PFSK-1 (cell line): Measurements from ENCODE around the gene GASK1B. TPM values are rescaled to one million over a fixed set of nuclear protein-coding genes. Genes with fewer than 3 reads are reported as not detected.

Source experiments
- FOXP2 ChIP-seq: optimal IDR thresholded peaks from 2 replicates; pipeline ENCODE3; 2011; ENCODE audit warnings: borderline replicate concordance, control low read depth, inconsistent platforms; ENCODE audit not compliant: insufficient read depth; ENCODE audit errors: extremely low read length, extremely low read depth
- POLR2AphosphoS5 ChIP-seq: IDR thresholded peaks from 2 replicates; pipeline ENCODE4 v1.6.1; 2012; ENCODE audit warnings: low read depth, mild to moderate bottlenecking, control low read depth, low read length, moderate library complexity
- SIN3A ChIP-seq: IDR thresholded peaks from 2 replicates; pipeline ENCODE4 v1.6.1; 2012; ENCODE audit warnings: mild to moderate bottlenecking, low read length, moderate library complexity, borderline replicate concordance; ENCODE audit not compliant: insufficient read depth
- TAF1 ChIP-seq: IDR thresholded peaks from 2 replicates; pipeline ENCODE4 v1.6.1; 2012; ENCODE audit warnings: low read length, control low read depth, borderline replicate concordance; ENCODE audit not compliant: insufficient read depth
- polyA plus RNA-seq: library from polyadenylated mRNA; unstranded; fragments of >200 nt; gene quantifications from one replicate; pipeline ENCODE4 v1.2.1, GENCODE V29; 2012; ENCODE audit warnings: low read depth, missing spikeins; ENCODE audit not compliant: insufficient read length
- TF ChIP-seq, protein P1 (sequence below), 2 experiments: IDR thresholded peaks; 2 replicates each; pipeline versions ENCODE4 v1.6.1 to v1.8.0; 2011 to 2012; ENCODE audit warnings: low read depth in 2 of 2, low read length in 2 of 2, control low read depth in 1 of 2, inconsistent platforms in 1 of 2, mild to moderate bottlenecking in 1 of 2, moderate library complexity in 1 of 2; ENCODE audit not compliant: insufficient read depth in 1 of 2

The GASK1B gene
- 3.7 TPM for polyA plus RNA-seq

DNA sequence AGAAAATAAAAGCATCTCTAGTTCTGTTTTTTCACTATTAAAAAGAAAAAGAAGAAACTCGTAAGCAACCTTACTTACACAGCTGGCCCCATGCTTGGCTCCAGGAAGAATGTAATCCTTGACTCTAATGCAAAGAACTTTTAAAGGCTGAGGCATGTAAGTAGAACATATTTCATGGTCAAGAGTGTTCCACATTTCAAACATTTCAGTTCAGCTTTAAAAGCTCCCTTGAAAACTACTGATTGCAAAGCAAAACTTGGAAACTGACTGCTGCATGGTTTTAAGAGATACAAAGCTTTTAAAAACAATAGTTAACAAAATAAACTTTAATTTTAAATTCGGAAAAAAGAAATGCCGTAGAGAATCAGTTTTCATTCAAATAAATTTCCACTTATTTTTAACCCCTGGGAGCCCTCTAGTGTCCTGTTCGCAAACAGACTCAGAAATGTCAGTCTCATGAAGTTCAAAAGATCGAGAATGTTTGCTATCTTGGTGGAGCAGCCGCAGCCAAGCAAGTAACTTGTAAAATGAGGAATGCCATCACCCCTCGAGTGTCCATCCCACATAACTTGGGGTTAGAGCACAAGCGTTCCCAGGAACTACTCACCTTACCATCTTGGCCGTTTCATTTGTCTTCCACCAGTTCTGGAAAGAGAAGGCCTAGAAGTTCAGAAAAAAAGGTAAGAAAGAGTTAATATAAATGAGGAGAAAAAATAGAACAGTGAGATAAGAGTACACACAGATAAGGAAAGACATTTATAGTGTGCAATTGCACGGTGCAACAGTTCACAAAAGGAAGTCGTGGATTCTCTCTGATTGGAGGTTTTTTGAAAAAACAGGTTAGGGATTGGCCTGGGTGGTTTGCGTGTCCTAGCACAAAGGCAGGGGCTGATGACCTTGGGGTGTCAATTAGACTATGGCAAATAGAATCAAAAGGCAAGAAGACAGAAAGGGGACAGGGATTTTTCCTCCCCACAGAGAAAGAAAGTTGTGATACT is at the start of gene GASK1B:
TSS of gene GASK1B (minus strand) at position 765 of the 998 bp plus-strand sequence. CDS start 1,650 bp downstream, outside the sequence.
- TF ChIP-seq FOXP2, result no peak
- TF ChIP-seq POLR2AphosphoS5, result no peak
- no peak for TF ChIP-seq SIN3A
- TF ChIP-seq, protein P1, sequence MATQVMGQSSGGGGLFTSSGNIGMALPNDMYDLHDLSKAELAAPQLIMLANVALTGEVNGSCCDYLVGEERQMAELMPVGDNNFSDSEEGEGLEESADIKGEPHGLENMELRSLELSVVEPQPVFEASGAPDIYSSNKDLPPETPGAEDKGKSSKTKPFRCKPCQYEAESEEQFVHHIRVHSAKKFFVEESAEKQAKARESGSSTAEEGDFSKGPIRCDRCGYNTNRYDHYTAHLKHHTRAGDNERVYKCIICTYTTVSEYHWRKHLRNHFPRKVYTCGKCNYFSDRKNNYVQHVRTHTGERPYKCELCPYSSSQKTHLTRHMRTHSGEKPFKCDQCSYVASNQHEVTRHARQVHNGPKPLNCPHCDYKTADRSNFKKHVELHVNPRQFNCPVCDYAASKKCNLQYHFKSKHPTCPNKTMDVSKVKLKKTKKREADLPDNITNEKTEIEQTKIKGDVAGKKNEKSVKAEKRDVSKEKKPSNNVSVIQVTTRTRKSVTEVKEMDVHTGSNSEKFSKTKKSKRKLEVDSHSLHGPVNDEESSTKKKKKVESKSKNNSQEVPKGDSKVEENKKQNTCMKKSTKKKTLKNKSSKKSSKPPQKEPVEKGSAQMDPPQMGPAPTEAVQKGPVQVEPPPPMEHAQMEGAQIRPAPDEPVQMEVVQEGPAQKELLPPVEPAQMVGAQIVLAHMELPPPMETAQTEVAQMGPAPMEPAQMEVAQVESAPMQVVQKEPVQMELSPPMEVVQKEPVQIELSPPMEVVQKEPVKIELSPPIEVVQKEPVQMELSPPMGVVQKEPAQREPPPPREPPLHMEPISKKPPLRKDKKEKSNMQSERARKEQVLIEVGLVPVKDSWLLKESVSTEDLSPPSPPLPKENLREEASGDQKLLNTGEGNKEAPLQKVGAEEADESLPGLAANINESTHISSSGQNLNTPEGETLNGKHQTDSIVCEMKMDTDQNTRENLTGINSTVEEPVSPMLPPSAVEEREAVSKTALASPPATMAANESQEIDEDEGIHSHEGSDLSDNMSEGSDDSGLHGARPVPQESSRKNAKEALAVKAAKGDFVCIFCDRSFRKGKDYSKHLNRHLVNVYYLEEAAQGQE (IDR thresholded peaks at IDR 0.05; ENCODE audit: insufficient read depth in 1 of 2, low read depth in 2 of 2, low read length in 2 of 2), result no peak
- TF ChIP-seq TAF1, result no peak

GRCh38 chr4:158219623-158220022 is 46.8 kb upstream of the GASK1B start:
- TF ChIP-seq TAF1 (no peak), SIN3A (no peak), FOXP2 (no peak)

- no peak for TF ChIP-seq FOXP2
Measured at GRCh38 chr4:158217763-158218162, 44.9 kb upstream of the GASK1B start.

DNA sequence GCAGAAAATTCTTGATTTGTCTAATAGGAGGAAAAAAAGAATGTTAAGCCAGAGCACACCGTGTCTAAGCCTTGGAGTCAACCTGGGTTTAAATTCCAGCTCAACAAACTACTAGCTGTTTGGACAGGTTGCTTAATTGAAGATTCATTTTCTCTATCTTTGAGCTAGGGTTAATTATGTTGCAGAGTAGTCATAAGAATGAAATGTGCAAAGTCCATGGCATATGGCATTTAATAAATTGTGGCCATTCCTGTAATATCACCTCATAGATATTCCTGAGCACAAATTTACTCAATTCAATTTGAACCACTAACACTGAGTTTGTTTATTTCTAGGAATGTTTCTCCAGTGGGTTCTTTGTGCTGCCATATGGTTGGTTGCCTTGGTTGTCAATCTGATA is 42.0 kb upstream of the GASK1B start:
- TF ChIP-seq, protein P1 (IDR thresholded peaks at IDR 0.05; ENCODE audit: insufficient read depth in 1 of 2, low read depth in 2 of 2, low read length in 2 of 2), result no peak
- TF ChIP-seq SIN3A (no peak), FOXP2 (no peak), POLR2AphosphoS5 (no peak), TAF1 (no peak)

DNA sequence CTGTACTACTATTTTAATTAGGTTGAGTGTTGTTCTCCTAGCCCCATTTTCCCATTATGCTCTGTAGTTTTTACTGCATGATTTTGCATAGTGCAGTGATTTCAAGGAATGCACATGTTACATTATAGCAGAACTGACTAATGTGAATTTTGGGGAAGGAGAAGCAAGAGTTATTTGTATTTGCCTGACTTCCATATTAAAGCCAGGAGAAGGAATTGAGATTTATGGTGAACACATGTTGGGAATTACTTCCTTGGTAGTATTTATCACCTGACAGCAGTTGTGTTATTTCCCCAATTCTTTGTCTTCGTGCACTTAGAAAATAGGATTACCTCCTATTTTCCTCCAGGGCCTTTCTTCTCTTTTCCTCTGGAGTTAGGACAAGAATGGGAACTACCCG is 40.6 kb upstream of the GASK1B start:
- TF ChIP-seq FOXP2, result no peak
- TF ChIP-seq POLR2AphosphoS5, result no peak
- TF ChIP-seq, protein P1 (IDR thresholded peaks at IDR 0.05; ENCODE audit: insufficient read depth in 1 of 2, low read depth in 2 of 2, low read length in 2 of 2), result no peak
- TF ChIP-seq SIN3A, result no peak
- TF ChIP-seq TAF1, result no peak

- TF ChIP-seq SIN3A, result no peak
- no peak for TF ChIP-seq FOXP2
- TF ChIP-seq TAF1, result no peak
- TF ChIP-seq, protein P1 (IDR thresholded peaks at IDR 0.05; ENCODE audit: insufficient read depth in 1 of 2, low read depth in 2 of 2, low read length in 2 of 2), result no peak
- no peak for TF ChIP-seq POLR2AphosphoS5
Measured at GRCh38 chr4:158211222-158211621, 38.4 kb upstream of the GASK1B start.
